DOHH2 (cell line): ENCODE results near the gene SLC29A1.

Experiments
- CTCF ChIP-seq: fragments of 200-600 bp; sonication (generic); IDR thresholded peaks from one replicate; pipeline ENCODE4 v1.5.1; 2014; ENCODE audit warnings: antibody characterized with exemption, mild to moderate bottlenecking, low read depth, low read length; ENCODE audit not compliant: poor library complexity, severe bottlenecking
- EZH2phosphoT487 ChIP-seq: fragments of 200-600 bp; sonication (generic); IDR thresholded peaks from 2 replicates; pipeline ENCODE4 v1.6.1; 2017; ENCODE audit warnings: borderline replicate concordance, mild to moderate bottlenecking, antibody characterized with exemption, low read length, moderate library complexity, mixed read lengths

- no peak for TF ChIP-seq CTCF
- no peak for TF ChIP-seq EZH2phosphoT487
These were observed 47.1 kb upstream of the SLC29A1 start for GRCh38 chr6:44176130-44176761.
